Measurements from ENCODE around the gene NUFIP2.

NUFIP2 gene

DNA sequence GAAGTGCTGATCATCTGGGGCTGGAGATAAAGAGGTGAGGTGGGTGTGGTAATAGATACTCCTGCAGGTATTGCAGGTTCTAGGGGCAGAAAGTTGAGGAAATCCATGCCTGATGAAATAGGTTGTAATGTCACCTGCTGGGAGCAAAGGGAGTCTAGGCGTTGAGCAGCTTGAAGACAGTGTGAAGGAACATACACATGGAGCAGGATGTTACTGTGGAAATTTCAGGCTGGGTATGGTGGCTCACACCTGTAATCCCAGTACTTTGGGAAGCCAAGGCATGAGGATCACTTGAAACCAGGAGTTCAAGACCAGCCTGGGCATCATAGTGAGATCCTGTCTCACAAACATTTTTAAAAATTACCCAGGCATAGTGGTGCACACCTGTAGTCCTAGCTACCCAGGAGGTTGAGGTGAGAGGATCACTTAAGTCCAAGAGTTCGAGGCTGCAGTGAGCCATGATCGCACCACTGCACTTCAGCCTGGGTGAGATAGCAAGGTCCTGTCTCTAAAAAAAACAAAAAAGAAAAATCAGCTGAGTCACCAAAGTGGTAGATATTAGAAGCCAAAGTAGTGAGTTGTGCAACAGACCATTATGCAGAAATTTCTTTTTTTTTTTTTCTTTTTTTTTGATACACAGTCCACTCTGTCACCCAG is 56.3 kb downstream of the NUFIP2 start:
- TF ChIP-seq USF1 (IDR thresholded peaks at IDR 0.05) (no peak), NFIC (IDR thresholded peaks at IDR 0.05) (no peak), EP300 (IDR thresholded peaks at IDR 0.05; ENCODE audit: borderline replicate concordance) (no peak), CEBPB (IDR thresholded peaks at IDR 0.05) (no peak), TAF1 (IDR thresholded peaks at IDR 0.05; ENCODE audit: low read depth) (no peak), TCF12 (IDR thresholded peaks at IDR 0.05; ENCODE audit: low read depth) (no peak), TEAD4 (IDR thresholded peaks at IDR 0.05) (no peak), ZBTB7A (IDR thresholded peaks at IDR 0.05; ENCODE audit: low read depth) (no peak), RAD21 (IDR thresholded peaks at IDR 0.05; ENCODE audit: low read depth) (no peak), EGR1 (IDR thresholded peaks at IDR 0.05) (no peak), FOXM1 (IDR thresholded peaks at IDR 0.05; ENCODE audit: borderline replicate concordance, low read depth) (no peak), YY1 (IDR thresholded peaks at IDR 0.05; ENCODE audit: low read depth) (no peak)
- TF ChIP-seq, protein P1, sequence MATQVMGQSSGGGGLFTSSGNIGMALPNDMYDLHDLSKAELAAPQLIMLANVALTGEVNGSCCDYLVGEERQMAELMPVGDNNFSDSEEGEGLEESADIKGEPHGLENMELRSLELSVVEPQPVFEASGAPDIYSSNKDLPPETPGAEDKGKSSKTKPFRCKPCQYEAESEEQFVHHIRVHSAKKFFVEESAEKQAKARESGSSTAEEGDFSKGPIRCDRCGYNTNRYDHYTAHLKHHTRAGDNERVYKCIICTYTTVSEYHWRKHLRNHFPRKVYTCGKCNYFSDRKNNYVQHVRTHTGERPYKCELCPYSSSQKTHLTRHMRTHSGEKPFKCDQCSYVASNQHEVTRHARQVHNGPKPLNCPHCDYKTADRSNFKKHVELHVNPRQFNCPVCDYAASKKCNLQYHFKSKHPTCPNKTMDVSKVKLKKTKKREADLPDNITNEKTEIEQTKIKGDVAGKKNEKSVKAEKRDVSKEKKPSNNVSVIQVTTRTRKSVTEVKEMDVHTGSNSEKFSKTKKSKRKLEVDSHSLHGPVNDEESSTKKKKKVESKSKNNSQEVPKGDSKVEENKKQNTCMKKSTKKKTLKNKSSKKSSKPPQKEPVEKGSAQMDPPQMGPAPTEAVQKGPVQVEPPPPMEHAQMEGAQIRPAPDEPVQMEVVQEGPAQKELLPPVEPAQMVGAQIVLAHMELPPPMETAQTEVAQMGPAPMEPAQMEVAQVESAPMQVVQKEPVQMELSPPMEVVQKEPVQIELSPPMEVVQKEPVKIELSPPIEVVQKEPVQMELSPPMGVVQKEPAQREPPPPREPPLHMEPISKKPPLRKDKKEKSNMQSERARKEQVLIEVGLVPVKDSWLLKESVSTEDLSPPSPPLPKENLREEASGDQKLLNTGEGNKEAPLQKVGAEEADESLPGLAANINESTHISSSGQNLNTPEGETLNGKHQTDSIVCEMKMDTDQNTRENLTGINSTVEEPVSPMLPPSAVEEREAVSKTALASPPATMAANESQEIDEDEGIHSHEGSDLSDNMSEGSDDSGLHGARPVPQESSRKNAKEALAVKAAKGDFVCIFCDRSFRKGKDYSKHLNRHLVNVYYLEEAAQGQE (IDR thresholded peaks at IDR 0.05; ENCODE audit: low read depth) = no peak

- TF ChIP-seq CEBPB (IDR thresholded peaks at IDR 0.05) = no peak
- TF ChIP-seq USF1 (IDR thresholded peaks at IDR 0.05) = no peak
- TF ChIP-seq YY1 (IDR thresholded peaks at IDR 0.05; ENCODE audit: low read depth) = no peak
- no peak for TF ChIP-seq TCF12 (IDR thresholded peaks at IDR 0.05; ENCODE audit: low read depth)
- TF ChIP-seq RAD21 (IDR thresholded peaks at IDR 0.05; ENCODE audit: low read depth) = no peak
- TF ChIP-seq, protein P1 (IDR thresholded peaks at IDR 0.05; ENCODE audit: low read depth) = no peak
- TF ChIP-seq CREB1 (IDR thresholded peaks at IDR 0.05; ENCODE audit: low read depth) = no peak
- TF ChIP-seq FOXM1 (IDR thresholded peaks at IDR 0.05; ENCODE audit: borderline replicate concordance, low read depth) = no peak
- TF ChIP-seq ZBTB7A (IDR thresholded peaks at IDR 0.05; ENCODE audit: low read depth) = no peak
- TF ChIP-seq TAF1 (IDR thresholded peaks at IDR 0.05; ENCODE audit: low read depth) = no peak
- TF ChIP-seq EGR1 (IDR thresholded peaks at IDR 0.05) = no peak
Observed at GRCh38 chr17:29235904-29236303, 58.0 kb downstream of the NUFIP2 start.

DNA sequence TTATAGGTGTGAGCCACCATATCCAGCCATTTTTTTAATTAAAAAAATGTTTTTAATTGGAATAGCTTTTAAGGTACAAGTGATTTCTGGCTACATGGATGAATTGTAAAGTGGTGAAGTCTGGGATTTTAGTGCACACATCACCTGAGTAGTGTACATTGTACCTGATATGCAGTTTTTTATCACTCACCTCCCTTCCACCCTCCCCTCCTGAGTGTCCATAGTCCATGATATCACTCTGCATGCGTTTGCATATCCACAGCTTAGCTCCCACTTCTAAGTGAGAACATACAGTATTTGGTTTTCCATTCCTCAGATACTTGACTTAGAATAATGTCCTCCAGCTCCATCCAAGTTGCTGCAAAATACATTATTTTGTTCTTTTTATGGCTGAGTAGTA is 60.6 kb downstream of the NUFIP2 start:
- TF ChIP-seq CEBPB (IDR thresholded peaks at IDR 0.05) = no peak
- no peak for TF ChIP-seq EGR1 (IDR thresholded peaks at IDR 0.05)
- no peak for TF ChIP-seq TCF12 (IDR thresholded peaks at IDR 0.05; ENCODE audit: low read depth)

DNA sequence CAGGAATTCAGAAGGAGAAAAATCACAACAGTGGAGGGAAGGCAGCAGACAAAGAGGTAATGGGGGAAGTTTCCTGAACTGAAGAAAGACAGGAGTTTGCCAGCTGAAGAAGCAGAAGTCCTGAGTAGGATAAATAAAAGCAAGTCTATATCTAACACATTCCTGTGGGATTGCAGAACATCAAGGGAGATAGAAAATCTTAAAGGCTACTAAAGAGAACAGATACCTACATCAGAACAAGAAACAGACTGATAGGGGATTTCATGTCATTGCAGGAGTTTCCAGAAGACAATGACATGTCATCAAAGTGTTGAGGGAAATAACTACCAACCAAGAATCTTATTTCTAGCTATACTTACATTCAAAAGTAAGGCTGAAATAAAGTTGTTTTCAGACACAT is 68.6 kb downstream of the NUFIP2 start:
- TF ChIP-seq ZBTB7A (IDR thresholded peaks at IDR 0.05; ENCODE audit: low read depth) = no peak
- no peak for TF ChIP-seq TEAD4 (IDR thresholded peaks at IDR 0.05)
- no peak for TF ChIP-seq CEBPB (IDR thresholded peaks at IDR 0.05)
- TF ChIP-seq EGR1 (IDR thresholded peaks at IDR 0.05) = no peak
- TF ChIP-seq TAF1 (IDR thresholded peaks at IDR 0.05; ENCODE audit: low read depth) = no peak
- TF ChIP-seq MAX (IDR thresholded peaks at IDR 0.05) = no peak
- no peak for TF ChIP-seq NFIC (IDR thresholded peaks at IDR 0.05)
- no peak for TF ChIP-seq EP300 (IDR thresholded peaks at IDR 0.05; ENCODE audit: borderline replicate concordance)
- TF ChIP-seq RAD21 (IDR thresholded peaks at IDR 0.05; ENCODE audit: low read depth) = no peak
- TF ChIP-seq FOXM1 (IDR thresholded peaks at IDR 0.05; ENCODE audit: borderline replicate concordance, low read depth) = no peak
- TF ChIP-seq YY1 (IDR thresholded peaks at IDR 0.05; ENCODE audit: low read depth) = no peak
- no peak for TF ChIP-seq USF1 (IDR thresholded peaks at IDR 0.05)
- TF ChIP-seq TCF12 (IDR thresholded peaks at IDR 0.05; ENCODE audit: low read depth) = no peak
- no peak for TF ChIP-seq CREB1 (IDR thresholded peaks at IDR 0.05; ENCODE audit: low read depth)
- TF ChIP-seq, protein P1 (IDR thresholded peaks at IDR 0.05; ENCODE audit: low read depth) = no peak

Measured in Ishikawa (cell line).